ENCODE data around the gene ADGRL3.

The ADGRL3 gene

GRCh38 chr4:61509721-61510241 lies 309.7 kb downstream of the ADGRL3 start:
- peak; percentile 77 for DNase-seq

GRCh38 chr4:61511716-61512488 lies 311.8 kb downstream of the ADGRL3 start:
- no peak for DNase-seq

GRCh38 chr4:61514991-61515390 lies 314.9 kb downstream of the ADGRL3 start:
- no peak for DNase-seq

GRCh38 chr4:61517144-61517543 lies 317.0 kb downstream of the ADGRL3 start:
- DNase-seq, result no peak

- DNase-seq, result no peak
These were observed 320.0 kb downstream of the ADGRL3 start for GRCh38 chr4:61520166-61520565.

GRCh38 chr4:61520681-61521160 lies 320.6 kb downstream of the ADGRL3 start:
- DNase-seq, result no peak

GRCh38 chr4:61521451-61521850 lies 321.3 kb downstream of the ADGRL3 start:
- no peak for DNase-seq

GRCh38 chr4:61522312-61522711 lies 322.2 kb downstream of the ADGRL3 start:
- DNase-seq, result no peak

GRCh38 chr4:61527888-61528287 lies 327.8 kb downstream of the ADGRL3 start:
- no peak for DNase-seq

GRCh38 chr4:61528595-61528994 lies 328.5 kb downstream of the ADGRL3 start:
- no peak for DNase-seq

- no peak for DNase-seq
These were observed 331.1 kb downstream of the ADGRL3 start for GRCh38 chr4:61531188-61531587.

- no peak for DNase-seq
These were observed 332.3 kb downstream of the ADGRL3 start for GRCh38 chr4:61532336-61533000.

GRCh38 chr4:61533140-61533539 lies 333.0 kb downstream of the ADGRL3 start:
- DNase-seq, result no peak

- no peak for DNase-seq
These were observed 340.8 kb downstream of the ADGRL3 start for GRCh38 chr4:61540944-61541343.

GRCh38 chr4:61541459-61541858 lies 341.3 kb downstream of the ADGRL3 start:
- DNase-seq, result no peak

- no peak for DNase-seq
These were observed 343.9 kb downstream of the ADGRL3 start for GRCh38 chr4:61543976-61544375.

GRCh38 chr4:61545902-61546480 lies 345.9 kb downstream of the ADGRL3 start:
- no peak for DNase-seq

GRCh38 chr4:61549336-61549735 lies 349.2 kb downstream of the ADGRL3 start:
- DNase-seq, result no peak

GRCh38 chr4:61553557-61554125 lies 353.5 kb downstream of the ADGRL3 start:
- DNase-seq, result no peak

- DNase-seq, result no peak
These were observed 355.7 kb downstream of the ADGRL3 start for GRCh38 chr4:61555789-61556188.

GRCh38 chr4:61556277-61556676 lies 356.2 kb downstream of the ADGRL3 start:
- DNase-seq, result no peak

GRCh38 chr4:61559396-61559795 lies 359.3 kb downstream of the ADGRL3 start:
- no peak for DNase-seq

- DNase-seq, result no peak
These were observed 360.9 kb downstream of the ADGRL3 start for GRCh38 chr4:61561028-61561427.
